NCI-H2107 treated with DMSO at 0.1 percent for 48 hours (cell line): ENCODE data around the gene SREBF1.
"Not testable (repeated sequence)": the region's sequence is repeated elsewhere in the genome, so short reads cannot be mapped to it uniquely, and the experiment has no call there.

Experiments used
- DNase-seq: peaks from one replicate; lab custom pipeline; 2025; ENCODE audit not compliant: unreplicated experiment; lab: John Stamatoyannopoulos, UW

The SREBF1 gene

GRCh38 chr17:17813055-17813724, 23.6 kb downstream of the SREBF1 start:
- no peak for DNase-seq

DNA sequence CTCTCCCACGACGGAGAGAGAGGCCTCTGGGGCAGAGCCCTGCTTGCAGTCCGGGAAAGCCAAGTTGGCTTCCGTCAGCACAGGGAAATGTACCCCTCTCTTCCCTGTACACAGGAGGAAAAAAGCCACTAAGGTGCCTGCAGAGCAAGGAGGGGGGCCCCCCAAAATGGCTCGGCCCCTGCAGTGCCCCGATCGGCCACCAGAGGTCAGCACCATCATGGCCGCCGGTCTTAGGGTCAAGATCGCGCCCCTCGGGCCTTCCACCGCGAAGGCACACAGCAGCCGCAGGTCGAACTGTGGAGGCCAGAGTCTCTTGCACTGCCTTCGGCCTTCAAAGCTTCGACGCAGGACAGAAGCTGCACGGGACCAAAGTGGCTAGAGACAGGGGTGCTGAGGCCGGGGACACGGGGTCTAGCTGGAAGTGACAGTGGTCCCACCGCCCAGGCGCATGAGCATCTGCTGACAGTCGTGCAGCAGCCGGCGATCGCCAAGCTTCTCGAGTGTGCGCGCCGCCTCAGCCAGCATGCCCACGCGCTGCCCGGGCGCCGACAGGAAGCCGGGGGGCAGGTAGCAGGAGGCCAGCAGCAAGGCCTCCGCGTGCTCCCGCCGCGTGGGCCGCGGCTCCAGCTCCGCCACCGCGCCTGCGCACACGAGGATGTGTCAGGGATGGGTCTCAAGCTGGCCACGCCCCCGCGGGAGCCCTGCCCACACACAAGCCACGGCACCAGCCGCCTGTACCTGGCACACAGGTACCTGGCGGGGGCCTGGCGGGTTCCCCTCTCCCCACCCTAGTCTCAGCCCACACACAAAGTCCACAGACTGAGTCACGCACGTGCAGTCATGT, 24.4 kb downstream of the SREBF1 start:
- DNase-seq: no peak

DNA sequence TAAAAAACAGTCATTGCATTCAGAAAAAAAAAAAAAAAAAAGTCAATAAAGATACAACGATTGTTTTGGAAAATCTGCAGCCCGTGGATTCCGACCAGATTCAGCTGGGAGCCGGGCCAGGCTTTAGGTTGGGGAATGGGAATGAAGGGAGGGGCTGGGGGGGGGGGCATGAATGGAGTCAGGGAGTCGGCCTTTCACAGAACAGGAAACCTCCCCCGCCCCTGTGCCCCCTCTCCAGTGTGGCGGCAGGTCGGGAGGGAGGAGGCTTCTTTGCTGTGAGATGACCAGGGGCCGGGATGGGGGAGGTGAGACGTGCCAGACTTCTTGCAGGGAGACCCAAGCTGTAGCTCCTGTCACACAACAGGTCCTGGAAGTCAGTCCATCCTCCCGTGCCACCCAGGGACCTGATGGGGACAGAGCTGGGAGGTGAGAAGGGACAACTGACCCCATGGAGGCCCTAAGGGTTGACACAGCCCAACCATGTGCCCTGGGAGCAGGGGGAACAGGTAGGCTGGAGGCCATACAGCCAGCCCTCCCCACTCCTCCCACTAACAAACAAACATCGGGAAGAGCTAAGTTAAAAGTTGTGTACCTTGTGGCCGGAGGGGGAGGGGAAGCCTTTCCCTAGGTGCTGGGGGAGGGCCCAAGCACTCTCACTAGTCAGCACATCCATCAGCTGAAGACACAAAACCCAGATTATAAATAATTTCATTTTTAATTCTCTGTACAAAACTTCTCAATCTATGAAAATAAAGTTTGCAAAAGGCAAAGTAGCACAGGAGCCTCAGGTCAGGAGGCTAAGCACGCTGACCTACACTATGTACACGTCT, 25.2 kb downstream of the SREBF1 start:
- DNase-seq: no peak

DNA sequence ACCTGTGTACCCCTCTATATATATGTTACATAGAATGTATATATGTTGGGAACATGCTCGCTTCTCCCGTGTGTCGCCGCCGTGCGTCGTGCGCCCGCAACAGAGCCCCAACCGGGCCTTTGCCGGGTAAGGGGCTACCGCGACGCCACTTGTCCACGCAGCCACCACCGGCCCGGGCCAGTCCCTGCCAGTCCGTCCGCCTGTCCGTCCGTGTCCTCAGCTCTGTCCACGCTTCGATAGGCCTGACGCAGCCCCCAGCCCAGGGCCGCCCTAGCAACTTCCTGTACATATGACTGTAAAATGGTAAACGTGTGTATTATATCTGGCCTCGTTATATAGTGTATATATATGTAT, 25.9 kb downstream of the SREBF1 start:
- no peak for DNase-seq

DNA sequence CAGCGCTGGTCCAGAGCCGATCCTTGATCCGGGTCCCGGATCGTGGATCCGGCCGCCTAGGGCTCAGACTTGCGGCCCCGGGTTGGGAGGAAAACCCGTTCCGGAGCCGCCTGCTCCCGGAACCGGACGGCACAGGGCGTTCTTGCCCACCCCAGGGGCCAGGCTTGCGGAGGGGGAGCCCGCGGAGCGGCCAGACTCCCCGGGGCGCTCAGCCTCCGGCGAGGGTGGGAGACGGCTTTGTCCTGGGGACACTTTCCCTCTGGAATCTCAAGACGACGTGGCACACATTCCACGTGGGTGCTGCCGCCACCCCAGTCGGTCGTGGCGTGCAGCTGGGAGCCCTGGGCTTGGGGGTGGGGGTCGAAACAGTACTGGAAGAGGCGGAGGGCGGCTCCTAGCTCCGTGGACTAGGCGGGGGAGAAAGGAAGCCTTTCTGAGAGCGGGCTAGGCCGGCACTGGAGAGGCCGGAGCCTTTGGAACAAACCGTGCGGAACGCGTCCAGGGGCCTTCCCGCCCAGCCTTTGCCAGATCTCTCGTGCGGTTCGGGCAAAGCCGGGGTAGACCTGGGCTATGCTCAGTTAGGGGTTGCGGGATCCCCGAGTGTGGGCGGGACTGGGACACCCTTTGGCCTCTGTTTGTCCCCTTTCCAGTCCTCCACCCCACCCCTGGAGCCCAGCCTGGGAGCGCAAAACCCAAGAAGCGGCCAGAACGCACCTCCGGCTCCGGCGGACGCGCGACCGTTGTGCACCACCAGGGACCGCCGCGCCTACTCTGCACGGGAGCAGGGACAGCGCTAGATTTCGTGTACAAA, 26.5 kb downstream of the SREBF1 start:
- no peak for DNase-seq

DNA sequence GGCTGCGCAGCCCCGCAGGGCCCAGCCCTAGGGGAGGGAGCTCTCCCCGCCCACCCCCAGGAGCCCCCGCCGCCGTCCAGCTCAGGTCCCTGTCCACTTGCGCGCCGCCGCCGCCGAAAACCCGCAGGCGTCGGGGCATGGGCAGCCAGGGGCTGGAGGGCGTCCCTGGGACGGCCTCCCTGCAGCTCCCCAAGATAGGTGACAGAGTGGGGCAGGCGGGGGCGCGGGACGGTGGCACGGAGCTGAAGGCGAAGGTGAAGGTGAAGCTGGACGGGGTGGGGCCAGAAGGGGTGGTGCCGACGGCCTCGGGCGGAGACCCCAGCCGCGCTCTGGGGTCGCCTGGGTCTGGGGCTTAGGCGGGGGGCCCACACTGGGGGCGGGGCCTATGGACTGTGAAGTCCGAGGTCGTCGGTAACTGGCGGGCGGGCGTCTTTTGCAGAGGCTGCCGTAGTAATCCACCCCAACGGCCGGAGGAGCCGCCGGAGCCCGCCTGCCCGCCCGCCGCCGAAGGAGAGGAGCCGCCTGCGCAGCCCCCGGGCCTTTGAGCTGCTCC, 27.2 kb downstream of the SREBF1 start:
- no peak for DNase-seq

DNA sequence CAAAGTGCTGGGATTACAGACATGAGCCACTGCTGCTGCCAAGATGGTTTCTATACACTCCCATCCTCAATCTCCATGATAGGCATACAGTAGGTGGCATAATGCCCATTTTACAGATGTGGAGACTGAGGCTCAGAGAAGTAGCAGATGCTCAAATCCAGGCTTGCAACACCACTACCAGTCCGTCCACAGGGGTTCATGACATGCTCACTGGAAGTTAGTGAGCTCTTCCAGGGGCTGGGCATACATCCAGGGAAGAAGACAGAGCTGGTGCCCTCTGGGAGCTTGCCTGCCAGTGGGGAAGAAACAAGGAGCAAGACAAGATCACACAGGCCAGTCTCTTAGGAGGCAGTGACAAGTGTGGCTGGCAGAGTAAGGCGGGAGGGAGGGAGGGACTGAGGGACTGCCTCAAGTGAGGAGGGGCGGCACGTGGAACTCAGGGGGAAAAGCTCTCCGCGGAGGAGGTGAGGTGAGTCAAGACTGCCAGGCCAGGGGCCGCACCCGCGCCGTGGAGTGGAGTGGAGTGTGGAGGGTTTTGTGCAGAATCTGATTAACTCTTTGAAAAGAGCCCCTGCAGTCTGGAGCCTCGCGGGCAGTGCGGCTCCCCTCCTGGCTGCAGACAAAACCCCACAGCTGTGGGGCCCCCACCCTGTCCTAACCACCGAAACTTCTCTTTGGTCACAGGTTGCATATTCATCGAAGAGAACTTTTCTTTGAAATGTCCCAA, 27.9 kb downstream of the SREBF1 start:
- no peak for DNase-seq

- DNase-seq: not testable (repeated sequence)
Measured at GRCh38 chr17:17808200-17808599, 28.6 kb downstream of the SREBF1 start.

DNA sequence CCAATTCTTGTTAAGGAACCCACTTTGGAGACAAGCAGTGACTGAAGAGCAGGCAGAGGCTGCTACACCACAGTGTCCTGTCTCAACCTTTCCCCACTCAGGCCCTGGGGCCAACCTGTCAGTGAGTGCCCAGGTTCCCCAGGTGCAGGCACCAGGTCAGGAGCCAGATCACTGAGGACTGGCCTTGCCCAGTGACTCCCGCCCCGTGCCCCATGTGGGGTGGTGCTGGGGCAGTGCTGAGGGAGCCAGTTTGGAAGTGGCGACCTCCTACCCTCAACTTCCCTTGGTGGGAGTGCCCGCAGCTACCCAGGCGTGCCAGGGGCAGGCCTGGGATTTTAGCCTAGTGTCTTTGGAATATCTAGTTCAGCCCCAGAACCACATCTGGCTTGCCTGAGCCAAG, 29.3 kb downstream of the SREBF1 start:
- no peak for DNase-seq

DNA sequence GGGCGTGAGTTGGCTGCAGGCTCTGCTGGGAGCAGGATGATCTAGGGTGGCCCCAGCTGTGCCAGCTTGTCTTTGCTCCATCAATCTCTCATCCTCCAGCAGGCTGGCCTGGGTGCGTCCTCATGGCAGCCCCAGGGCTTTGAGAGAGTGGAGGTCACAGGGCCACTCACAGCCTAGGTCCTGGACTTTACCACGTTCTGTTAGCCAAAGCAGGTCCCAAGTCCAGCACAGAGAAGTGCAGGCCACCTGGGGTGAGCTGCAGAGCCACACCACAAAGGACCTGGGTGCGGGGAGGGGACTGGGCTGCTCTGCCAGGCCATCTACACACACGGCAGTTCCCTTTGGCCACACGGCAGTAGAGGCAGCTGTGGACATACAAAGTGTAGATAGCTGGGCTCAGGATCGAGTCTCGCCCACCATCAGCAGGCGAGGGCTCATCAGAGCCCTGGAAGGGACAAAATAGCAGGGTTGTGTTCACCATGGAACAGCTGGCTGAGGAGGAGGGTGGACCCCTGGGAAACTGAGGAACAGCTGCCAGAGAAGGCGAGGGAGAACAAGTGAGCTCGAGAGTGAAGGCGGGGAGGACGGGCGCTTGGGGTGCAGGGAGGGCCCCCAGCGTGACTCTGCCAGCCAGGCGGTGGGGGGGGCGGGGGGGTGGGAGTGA, 30.0 kb downstream of the SREBF1 start:
- DNase-seq: no peak

GRCh38 chr17:17806035-17806434, 30.8 kb downstream of the SREBF1 start:
- no peak for DNase-seq

- no peak for DNase-seq
Measured at GRCh38 chr17:17805575-17805974, 31.2 kb downstream of the SREBF1 start.

DNA sequence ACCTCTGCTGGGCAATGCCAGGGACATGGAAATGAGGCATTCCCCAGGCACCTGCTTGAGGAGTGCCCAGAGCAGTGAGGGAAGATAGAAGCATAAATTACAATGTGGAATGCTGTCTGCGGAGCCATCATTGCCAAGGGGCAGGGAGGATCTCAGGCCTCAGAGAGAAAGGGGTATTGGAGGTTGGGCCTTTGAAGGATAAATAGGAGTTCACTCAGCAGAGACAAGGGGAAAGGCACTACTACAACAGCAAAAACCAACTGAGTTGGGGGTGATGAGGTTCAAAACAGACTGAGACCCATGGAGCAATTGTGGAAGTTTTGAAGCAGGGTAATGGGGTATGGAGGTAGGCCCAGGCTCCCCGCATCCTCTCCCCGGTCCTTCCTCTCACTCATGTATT, 32.8 kb downstream of the SREBF1 start:
- DNase-seq: no peak

DNA sequence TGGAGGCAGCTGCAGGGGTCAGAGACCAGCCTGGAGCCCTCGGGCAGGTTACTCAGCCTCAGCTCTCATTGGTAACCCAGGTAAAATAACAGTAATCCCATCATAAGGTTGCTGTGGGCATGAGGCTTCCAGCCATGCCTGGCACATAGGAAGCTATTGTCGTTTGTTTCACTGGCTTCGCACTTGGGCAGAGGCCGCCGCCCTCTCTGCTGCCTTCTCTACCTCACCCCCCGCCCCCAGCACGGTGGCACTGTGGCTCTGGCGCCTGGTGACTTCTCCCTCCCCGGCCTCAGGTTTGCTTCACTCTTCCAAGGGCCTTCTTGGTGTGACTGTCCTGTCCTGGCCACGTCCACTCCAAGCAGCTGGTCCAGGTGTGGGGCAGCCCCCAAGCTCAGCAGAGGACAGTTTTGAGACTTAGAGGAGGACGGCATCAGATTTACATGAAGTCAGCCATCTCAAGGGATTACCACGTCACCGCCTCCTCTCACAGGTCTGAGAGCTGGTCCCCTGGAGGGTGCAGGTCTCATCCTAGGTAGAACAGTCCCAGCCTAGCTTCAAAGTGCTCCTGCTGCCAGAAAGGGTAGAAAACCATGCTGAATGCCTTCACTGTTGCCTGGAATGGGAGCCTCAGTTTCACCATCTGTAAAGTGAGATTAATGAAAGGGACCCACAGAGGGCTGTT, 34.8 kb downstream of the SREBF1 start:
- DNase-seq: no peak

GRCh38 chr17:17800504-17801021, 36.2 kb downstream of the SREBF1 start:
- DNase-seq: no peak

DNA sequence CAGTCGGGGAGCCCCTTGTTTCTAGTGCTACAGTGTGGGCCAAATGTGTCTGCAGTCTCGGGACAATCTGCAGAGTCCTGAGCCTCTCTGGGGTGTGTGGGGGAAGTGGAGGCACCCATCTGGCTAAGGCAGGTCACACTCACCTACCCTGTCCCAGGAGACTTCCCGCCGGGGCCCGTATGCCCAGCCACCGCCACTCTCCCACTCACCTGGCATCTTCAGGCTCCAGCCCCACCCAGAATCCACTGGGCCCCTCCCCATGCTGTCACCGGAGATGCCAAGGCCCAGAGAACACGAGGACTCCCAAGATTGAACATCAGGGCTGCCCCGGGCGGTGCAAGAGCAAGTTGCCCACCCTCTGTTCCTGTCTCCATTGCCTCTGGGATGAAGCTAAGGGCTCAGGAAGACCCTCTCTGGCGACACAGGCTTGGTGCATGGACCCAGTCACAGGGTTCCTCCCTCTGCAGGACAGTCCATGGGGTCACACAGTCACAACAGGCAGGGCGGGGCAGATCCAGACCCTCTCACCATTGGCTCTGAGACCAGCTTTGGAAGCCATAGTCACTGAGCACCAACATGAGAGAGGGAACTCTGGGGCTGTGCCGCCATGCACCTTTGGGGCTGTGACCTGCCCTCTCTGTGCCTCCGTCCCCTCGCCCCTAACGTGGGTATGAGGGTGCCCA, 38.1 kb downstream of the SREBF1 start:
- no peak for DNase-seq

DNA sequence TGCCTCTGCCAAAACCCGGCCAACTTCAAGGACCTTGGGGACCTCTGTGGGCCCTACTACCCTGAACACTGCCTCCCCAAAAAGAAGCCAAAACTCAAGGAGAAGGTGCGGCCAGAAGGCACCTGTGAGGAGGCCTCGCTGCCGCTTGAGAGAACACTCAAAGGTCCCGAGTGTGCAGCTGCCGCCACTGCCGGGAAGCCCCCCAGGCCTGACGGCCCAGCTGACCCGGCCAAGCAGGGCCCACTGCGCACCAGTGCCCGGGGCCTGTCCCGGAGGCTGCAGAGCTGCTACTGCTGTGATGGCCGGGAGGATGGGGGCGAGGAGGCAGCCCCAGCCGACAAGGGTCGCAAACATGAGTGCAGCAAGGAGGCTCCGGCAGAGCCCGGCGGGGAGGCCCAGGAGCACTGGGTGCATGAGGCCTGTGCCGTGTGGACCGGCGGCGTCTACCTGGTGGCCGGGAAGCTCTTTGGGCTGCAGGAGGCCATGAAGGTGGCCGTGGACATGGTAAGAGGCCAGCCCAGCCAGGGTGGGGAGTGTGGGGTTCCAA, 38.7 kb downstream of the SREBF1 start:
- no peak for DNase-seq
